GM18520 (cell line): Measurements from ENCODE around the gene UBE2O.

Experiments
- ATAC-seq: cut with Tn5 transposase; IDR thresholded peaks from one replicate; pipeline ENCODE4 v1.9.1; 2021; ENCODE audit not compliant: unreplicated experiment

The UBE2O gene

GRCh38 chr17:76397687-76398522 lies 55.0 kb downstream of the UBE2O start:
- ATAC-seq, result no peak

DNA sequence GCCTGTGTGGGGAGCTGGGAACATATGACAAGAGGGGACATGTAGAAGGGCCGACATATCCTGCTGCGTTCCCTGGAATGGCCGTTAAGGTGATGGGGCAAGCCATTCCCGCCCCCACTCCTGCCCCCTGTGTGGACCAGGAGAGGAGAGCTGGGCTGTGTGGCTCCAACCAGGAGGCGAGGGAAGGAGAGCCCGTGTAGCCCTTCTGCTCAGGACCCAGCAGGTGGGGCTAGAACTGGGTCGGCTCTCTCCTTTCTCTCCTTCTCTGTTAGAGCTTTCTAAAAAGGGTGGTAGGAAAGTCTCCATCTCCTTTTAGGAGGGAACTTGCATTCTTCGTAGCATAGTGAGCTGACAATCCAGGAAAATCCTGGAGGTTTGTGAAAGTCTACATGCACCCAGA lies 55.8 kb downstream of the UBE2O start:
- ATAC-seq, result no peak

- no peak for ATAC-seq
These were observed 57.0 kb downstream of the UBE2O start for GRCh38 chr17:76395980-76396379.

GRCh38 chr17:76394166-76394565 lies 58.8 kb downstream of the UBE2O start:
- no peak for ATAC-seq

- ATAC-seq, result no peak
These were observed 61.7 kb downstream of the UBE2O start for GRCh38 chr17:76391200-76391715.

GRCh38 chr17:76390003-76390421 lies 62.9 kb downstream of the UBE2O start:
- no peak for ATAC-seq

- ATAC-seq, result no peak
These were observed 63.7 kb downstream of the UBE2O start for GRCh38 chr17:76388966-76389888.

- ATAC-seq, result no peak
These were observed 65.8 kb downstream of the UBE2O start for GRCh38 chr17:76386966-76387765.

DNA sequence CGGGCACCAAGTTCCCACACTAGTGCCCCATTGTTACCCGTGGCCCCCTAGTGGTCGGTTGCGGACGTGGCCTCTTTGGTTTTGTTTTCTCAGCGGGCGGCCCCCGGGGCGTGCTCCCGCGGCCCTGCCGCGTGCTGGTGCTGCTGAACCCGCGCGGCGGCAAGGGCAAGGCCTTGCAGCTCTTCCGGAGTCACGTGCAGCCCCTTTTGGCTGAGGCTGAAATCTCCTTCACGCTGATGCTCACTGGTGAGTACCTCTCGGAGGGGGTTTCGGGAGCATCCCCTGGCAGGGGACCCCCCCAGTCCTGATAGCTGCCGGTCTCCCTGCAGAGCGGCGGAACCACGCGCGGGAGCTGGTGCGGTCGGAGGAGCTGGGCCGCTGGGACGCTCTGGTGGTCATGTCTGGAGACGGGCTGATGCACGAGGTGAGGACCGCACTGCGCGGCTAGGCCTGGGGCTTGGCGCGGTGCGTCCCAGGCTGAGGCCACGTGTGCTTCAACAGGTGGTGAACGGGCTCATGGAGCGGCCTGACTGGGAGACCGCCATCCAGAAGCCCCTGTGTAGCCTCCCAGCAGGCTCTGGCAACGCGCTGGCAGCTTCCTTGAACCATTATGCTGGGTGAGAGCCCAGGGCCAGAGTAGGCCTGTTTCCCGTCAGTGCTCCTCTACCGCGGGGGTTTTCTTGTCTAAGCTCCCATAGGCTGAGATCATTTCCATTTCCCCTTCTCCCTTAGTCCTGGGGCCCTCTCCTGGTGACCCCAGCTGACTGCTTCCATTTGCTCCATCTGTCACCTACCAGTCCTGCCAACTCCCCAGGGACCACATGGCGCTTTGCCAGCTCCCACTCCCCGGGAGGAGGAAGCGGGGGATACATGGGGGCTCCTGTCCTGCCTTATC lies 66.8 kb downstream of the UBE2O start:
- ATAC-seq, result no peak

- ATAC-seq, result no peak
These were observed 67.7 kb downstream of the UBE2O start for GRCh38 chr17:76384987-76385891.

DNA sequence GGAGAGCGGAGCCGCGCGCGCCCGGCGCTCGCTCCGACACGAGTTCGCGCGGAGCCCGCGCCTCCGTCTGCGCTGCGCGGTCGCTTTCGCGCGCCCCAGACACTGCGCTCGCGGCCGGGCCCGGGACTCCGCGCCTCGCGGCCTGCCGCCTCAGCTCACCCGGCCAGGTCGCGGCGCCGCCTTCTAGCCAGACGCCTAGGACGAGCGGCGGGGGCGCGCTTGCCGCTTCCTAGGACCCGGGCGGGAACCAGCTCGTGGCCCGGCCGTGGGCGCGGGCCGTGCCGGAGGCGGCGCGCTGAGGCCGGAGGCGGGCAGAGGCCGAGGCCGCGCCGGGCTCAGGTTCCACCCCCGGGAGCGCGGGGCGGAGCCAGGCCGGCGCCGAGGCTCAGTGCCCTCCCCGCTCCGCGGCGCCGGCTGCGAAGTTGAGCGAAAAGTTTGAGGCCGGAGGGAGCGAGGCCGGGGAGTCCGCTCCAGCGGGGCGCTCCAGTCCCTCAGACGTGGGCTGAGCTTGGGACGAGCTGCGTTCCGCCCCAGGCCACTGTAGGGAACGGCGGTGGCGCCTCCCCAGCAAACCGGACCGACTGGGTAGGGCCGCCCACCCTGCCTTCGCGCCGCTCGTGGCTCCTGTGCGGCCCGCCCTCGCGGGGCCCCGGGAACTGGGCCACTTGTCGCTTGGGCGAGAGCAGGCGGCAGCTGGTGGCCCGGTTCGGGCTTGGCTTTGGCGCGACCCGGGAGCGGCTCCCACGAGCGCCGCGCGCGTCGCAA lies 68.5 kb downstream of the UBE2O start, which contains the start of gene SPHK1:
SPHK1 (plus strand) TSS at position 388 of the 765 bp plus-strand sequence. CDS start 1,036 bp downstream, outside the sequence.
- peak; percentile 44 for ATAC-seq

GRCh38 chr17:76383546-76384221 lies 69.3 kb downstream of the UBE2O start:
- no peak for ATAC-seq

DNA sequence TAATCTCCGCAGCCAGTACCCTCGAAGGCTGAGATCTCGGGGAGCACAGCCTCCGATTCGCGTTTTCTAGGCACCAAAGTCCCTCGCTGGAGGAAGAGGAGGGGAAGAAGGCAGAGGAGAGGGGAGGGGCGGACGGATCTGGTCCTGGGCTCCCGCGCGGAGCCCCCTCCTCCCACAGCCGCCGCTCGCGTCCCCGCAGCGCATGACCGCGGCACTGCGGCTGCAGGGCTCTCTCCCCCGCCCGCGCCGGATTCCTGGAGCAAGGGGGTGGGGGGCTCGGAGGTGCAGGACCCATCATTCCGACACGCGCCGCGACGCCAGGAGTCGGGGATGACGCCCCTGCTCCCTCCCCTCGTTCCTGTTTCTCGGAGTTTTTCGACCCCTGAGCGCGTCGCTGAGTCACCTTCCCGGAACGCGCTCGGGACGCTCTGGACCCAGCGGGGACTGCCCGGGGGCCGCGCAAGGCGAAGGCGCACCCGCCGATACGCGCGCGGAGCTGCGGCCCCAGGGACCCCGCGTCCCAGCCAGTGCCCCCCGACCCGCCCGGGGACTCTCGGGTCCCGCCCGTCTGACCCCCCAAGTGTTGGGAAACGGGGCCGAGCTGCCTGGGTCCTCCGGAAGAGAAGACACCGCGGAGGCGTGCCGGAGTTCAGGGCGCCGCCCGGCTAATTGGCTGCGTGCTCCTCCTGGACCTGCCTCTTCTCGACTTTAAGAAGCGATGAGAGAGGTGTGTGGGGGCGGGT lies 70.0 kb downstream of the UBE2O start:
- ATAC-seq, result no peak

DNA sequence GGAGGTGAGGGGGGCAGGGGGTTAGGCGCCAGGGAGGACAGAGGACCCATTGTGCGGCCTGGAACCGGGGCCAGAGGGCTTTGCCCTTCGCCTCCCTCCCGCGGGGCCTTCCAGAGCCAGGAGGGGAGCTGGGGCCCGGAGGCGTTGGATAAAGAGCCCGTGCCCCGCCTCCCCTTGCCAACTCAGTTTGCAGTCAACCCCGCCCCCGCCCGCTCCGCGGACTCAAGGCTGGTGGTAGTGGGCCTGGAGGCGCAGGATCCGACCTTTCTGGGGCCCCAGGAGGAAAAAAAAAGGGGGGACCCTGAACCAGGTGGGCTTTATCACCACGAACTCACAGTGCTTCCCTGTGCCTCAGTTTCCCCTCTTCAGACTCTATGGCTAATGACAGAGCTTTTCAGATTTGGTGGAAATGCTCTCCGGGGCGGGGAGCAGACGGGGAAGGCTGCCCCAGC lies 70.6 kb downstream of the UBE2O start:
- no peak for ATAC-seq

DNA sequence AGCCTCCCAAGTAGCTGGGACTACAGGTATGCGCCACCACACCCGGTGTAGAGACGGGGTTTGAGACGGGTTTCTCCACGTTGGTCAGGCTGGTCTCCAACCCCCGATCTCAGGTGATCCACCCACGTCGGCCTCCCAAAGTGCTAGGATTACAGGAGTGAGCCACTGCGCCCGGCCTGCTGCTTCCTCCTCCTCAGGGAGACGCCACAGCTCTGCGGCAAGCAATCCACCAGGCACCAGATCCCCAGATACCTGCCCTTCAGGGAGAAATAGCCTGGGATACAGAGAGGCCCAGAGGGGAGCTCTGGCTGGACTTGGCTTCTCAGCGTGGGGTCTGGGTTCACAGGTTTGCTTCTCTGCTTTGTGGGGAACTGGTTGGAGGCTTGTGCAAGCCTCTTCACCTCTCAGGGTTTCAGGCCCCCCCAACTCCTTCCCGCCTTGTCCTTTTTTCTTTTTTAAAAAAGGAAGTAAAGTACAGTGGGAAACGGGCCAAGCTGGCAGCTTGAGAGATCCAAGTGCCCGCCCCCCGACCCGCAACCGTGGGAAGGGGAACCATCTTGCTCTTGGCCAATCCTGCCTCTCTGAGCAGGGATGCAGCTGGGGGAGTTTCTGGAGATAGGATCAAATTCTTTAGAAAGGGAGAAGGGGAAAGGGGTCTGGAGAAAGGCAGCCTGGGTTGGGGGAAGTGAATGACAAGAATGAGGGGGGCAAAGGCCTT lies 71.2 kb downstream of the UBE2O start:
- no peak for ATAC-seq
